H1 (cell line): Measurements from ENCODE around the gene SYT14. TPM values are rescaled to one million over a fixed set of nuclear protein-coding genes. Genes with fewer than 3 reads are reported as not detected.

ENCODE experiments used
- CTCF ChIA-PET: fragments of 300-600 bp; sonication (Branson Sonifier 250); formaldehyde crosslinking; loops from one replicate; lab custom pipeline; 2021; ENCODE audit not compliant: partially characterized antibody; lab: Charles Lee
- POLR2A ChIA-PET: fragments of 300-600 bp; sonication (Branson Sonifier 250); formaldehyde crosslinking; loops from one replicate; lab custom pipeline; 2021; ENCODE audit warnings: inconsistent platforms; ENCODE audit not compliant: partially characterized antibody; lab: Charles Lee
- DNase-seq, 2 experiments: peaks; one replicate each; pipeline versions ENCODE4 v3.0.0 to v3.0.0-alpha.2; 2010 to 2022; ENCODE audit warnings: low spot score in 2 of 2, low read depth in 1 of 2, mixed read lengths in 1 of 2
- FAIRE-seq: peaks from 2 replicates; lab custom pipeline; 2011; peaks lifted over from hg19 to GRCh38; lab: Jason Lieb, UNC
- H2AFZ ChIP-seq: 2 replicates; pipeline ENCODE4 v1.8.1; 2012; ENCODE audit warnings: low read length, inconsistent platforms
- H2AK5ac ChIP-seq: 2 replicates; pipeline ENCODE4 v1.6.1; 2013; ENCODE audit warnings: low read depth, low read length
- H2BK120ac ChIP-seq: replicated peaks from 2 replicates; pipeline ENCODE3; 2013; ENCODE audit warnings: low read depth, low read length, inconsistent platforms
- H2BK12ac ChIP-seq: 2 replicates; pipeline ENCODE4 v1.6.1; 2013; ENCODE audit warnings: low read depth, low read length
- H2BK15ac ChIP-seq: 2 replicates; pipeline ENCODE4 v1.6.1; 2013; ENCODE audit warnings: low read length
- H2BK20ac ChIP-seq: 2 replicates; pipeline ENCODE4 v1.6.1; 2013; ENCODE audit warnings: low read length
- H2BK5ac ChIP-seq: 2 replicates; pipeline ENCODE4 v1.6.1; 2013; ENCODE audit warnings: low read depth, low read length
- H3K14ac ChIP-seq: 2 replicates; pipeline ENCODE4 v1.6.1; 2013; ENCODE audit warnings: inconsistent platforms; ENCODE audit not compliant: insufficient read length
- H3K18ac ChIP-seq: 2 replicates; pipeline ENCODE4 v1.6.1; 2013; ENCODE audit warnings: low read length; ENCODE audit errors: extremely low read depth
- H3K23ac ChIP-seq: 2 replicates; pipeline ENCODE4 v1.6.1; 2013; ENCODE audit warnings: inconsistent platforms; ENCODE audit not compliant: insufficient read length
- H3K23me2 ChIP-seq: 2 replicates; pipeline ENCODE4 v1.6.1; 2013; ENCODE audit warnings: low read depth, low read length
- H3K27ac ChIP-seq: 2 replicates; pipeline ENCODE4 v1.6.1; 2011; ENCODE audit warnings: low read depth, low read length, inconsistent platforms
- H3K27me3 ChIP-seq, 4 experiments: replicated peaks in 1 of 4; 1 replicate in 1 of 4; 2 replicates in 3 of 4; pipeline versions ENCODE4 v1.6.1 to v1.8.1; 2011 to 2013; ENCODE audit warnings: low read length in 3 of 4, mild to moderate bottlenecking in 3 of 4, inconsistent platforms in 2 of 4, mixed read lengths in 2 of 4, moderate library complexity in 1 of 4; ENCODE audit not compliant: control insufficient read depth in 3 of 4, insufficient read depth in 3 of 4; ENCODE audit errors: extremely low read depth in 1 of 4
- H3K36me3 ChIP-seq, 4 experiments: 2 replicates each; pipeline versions ENCODE4 v1.6.1 to v1.8.1; 2011 to 2013; ENCODE audit warnings: mild to moderate bottlenecking in 4 of 4, low read length in 3 of 4, moderate library complexity in 2 of 4, control low read depth in 1 of 4, inconsistent platforms in 1 of 4; ENCODE audit not compliant: insufficient read depth in 4 of 4, control insufficient read depth in 2 of 4
- H3K4ac ChIP-seq: replicated peaks from 2 replicates; pipeline ENCODE3; 2013; ENCODE audit warnings: low read length, low read depth, mixed read lengths, inconsistent platforms; ENCODE audit not compliant: insufficient read length
- H3K4me1 ChIP-seq, 4 experiments: replicated peaks in 1 of 4; 1 replicate in 1 of 4; 2 replicates in 3 of 4; pipeline versions ENCODE4 v1.6.1 to v1.8.1; 2011 to 2013; ENCODE audit warnings: low read length in 3 of 4, inconsistent platforms in 2 of 4, mixed read lengths in 1 of 4; ENCODE audit not compliant: insufficient read depth in 4 of 4, control insufficient read depth in 3 of 4
- H3K4me2 ChIP-seq, 2 experiments: 2 replicates each; pipeline versions ENCODE4 v1.6.1 to v1.8.1; 2011 to 2013; ENCODE audit warnings: low read depth in 2 of 2, low read length in 2 of 2, control low read depth in 1 of 2, inconsistent platforms in 1 of 2, mild to moderate bottlenecking in 1 of 2; ENCODE audit not compliant: insufficient read depth in 1 of 2
- H3K4me3 ChIP-seq, 4 experiments: fragments of 200-600, 300-600 bp in 1 of 4; sonication (generic), shearing (Covaris generic), sonication (Bioruptor Twin) in 1 of 4; 2 replicates each; pipeline versions ENCODE4 v1.5.1 to v1.8.1; 2011 to 2016; ENCODE audit warnings: low read length in 4 of 4, low read depth in 3 of 4, control low read depth in 2 of 4, inconsistent platforms in 2 of 4, mild to moderate bottlenecking in 2 of 4, mixed read lengths in 1 of 4, moderate library complexity in 1 of 4; ENCODE audit not compliant: insufficient read depth in 2 of 4; ENCODE audit errors: extremely low read depth in 1 of 4
- H3K56ac ChIP-seq: replicated peaks from 2 replicates; pipeline ENCODE3; 2013; ENCODE audit warnings: low read depth, mild to moderate bottlenecking, mixed read lengths, low read length, inconsistent platforms; ENCODE audit not compliant: insufficient read length
- H3K79me1 ChIP-seq: 2 replicates; pipeline ENCODE4 v1.6.1; 2013; ENCODE audit warnings: low read depth, low read length, control low read depth
- H3K79me2 ChIP-seq, 2 experiments: 2 replicates each; pipeline versions ENCODE4 v1.6.1 to v1.8.1; 2012 to 2013; ENCODE audit warnings: low read length in 2 of 2, mild to moderate bottlenecking in 2 of 2, inconsistent platforms in 1 of 2; ENCODE audit not compliant: insufficient read depth in 2 of 2, control insufficient read depth in 1 of 2
- H3K9ac ChIP-seq, 4 experiments: replicated peaks in 1 of 4; 1 replicate in 1 of 4; 2 replicates in 3 of 4; pipeline versions ENCODE4 v1.6.1 to v1.8.1; 2011 to 2013; ENCODE audit warnings: low read depth in 3 of 4, low read length in 3 of 4, control low read depth in 2 of 4, mild to moderate bottlenecking in 2 of 4, moderate library complexity in 2 of 4, inconsistent platforms in 1 of 4; ENCODE audit errors: extremely low read depth in 1 of 4
- H3K9me3 ChIP-seq, 2 experiments: 2 replicates each; pipeline versions ENCODE4 v1.6.1 to v1.8.1; 2012 to 2013; ENCODE audit warnings: mild to moderate bottlenecking in 2 of 2, moderate library complexity in 2 of 2, control low read depth in 1 of 2, inconsistent platforms in 1 of 2, low read depth in 1 of 2, low read length in 1 of 2, mixed read lengths in 1 of 2; ENCODE audit not compliant: insufficient read depth in 2 of 2
- H4K20me1 ChIP-seq, 2 experiments: replicated peaks in 1 of 2; 2 replicates each; pipeline versions ENCODE3 to v1.8.1; 2011 to 2013; ENCODE audit warnings: inconsistent platforms in 2 of 2, low read length in 2 of 2, mild to moderate bottlenecking in 1 of 2; ENCODE audit not compliant: insufficient read depth in 2 of 2, control insufficient read depth in 1 of 2
- H4K5ac ChIP-seq: 2 replicates; pipeline ENCODE4 v1.6.1; 2013; ENCODE audit warnings: low read length, low read depth, mixed read lengths, inconsistent platforms; ENCODE audit not compliant: insufficient read length
- H4K8ac ChIP-seq: 2 replicates; pipeline ENCODE4 v1.8.0; 2013; ENCODE audit warnings: mild to moderate bottlenecking, moderate library complexity, low read length, inconsistent platforms; ENCODE audit not compliant: insufficient read depth; ENCODE audit errors: extremely low read depth
- H4K91ac ChIP-seq: replicated peaks from 2 replicates; pipeline ENCODE3; 2013; ENCODE audit warnings: low read length, mixed read lengths, inconsistent platforms; ENCODE audit not compliant: insufficient read length
- FOSL1 ChIP-seq: IDR thresholded peaks from 2 replicates; pipeline ENCODE4 v1.6.1; 2011; ENCODE audit warnings: mild to moderate bottlenecking, low read depth, low read length, moderate library complexity; ENCODE audit not compliant: insufficient read depth
- NRF1 ChIP-seq: IDR thresholded peaks from 2 replicates; pipeline ENCODE4 v1.6.1; 2011; ENCODE audit warnings: mild to moderate bottlenecking, low read depth, low read length, improper control_type of control experiment
- POLR2A ChIP-seq, 2 experiments: IDR thresholded peaks; 1 replicate in 1 of 2; 2 replicates in 1 of 2; pipeline ENCODE4 v1.6.1; 2011; ENCODE audit warnings: low read depth in 2 of 2, low read length in 2 of 2, mild to moderate bottlenecking in 2 of 2; ENCODE audit errors: control extremely low read depth in 1 of 2
- RXRA ChIP-seq: IDR thresholded peaks from 2 replicates; pipeline ENCODE4 v1.6.1; 2011; ENCODE audit warnings: low read depth, mild to moderate bottlenecking, low read length, moderate library complexity; ENCODE audit not compliant: insufficient read depth
- WGBS, 2 experiments: shearing (Covaris generic) in 1 of 2; methylation state at CpG; one replicate each; pipeline versions ENCODE4 v1.1.6 to v1.1.7; 2013 to 2015; ENCODE audit warnings: low lambda C conversion rate in 2 of 2, mixed read lengths in 2 of 2, inconsistent platforms in 1 of 2, low coverage in 1 of 2, missing lambda C conversion rate in 1 of 2; ENCODE audit not compliant: insufficient replicate concordance in 2 of 2, insufficient coverage in 1 of 2, insufficient read length in 1 of 2; ENCODE audit errors: extremely low coverage in 1 of 2, missing lambda C conversion rate in 1 of 2; 5-methylcytosine and 5-hydroxymethylcytosine counted together
- polyA plus RNA-seq, 7 experiments: library from polyadenylated mRNA; depleted of rRNA in 3 of 7; stranded (reverse) in 5 of 7; unstranded in 2 of 7; fragments of >200 nt in 5 of 7; fragments of 200-250 nt in 2 of 7; gene quantifications; 1 replicate in 5 of 7; 2 replicates in 1 of 7; 4 replicates in 1 of 7; pipeline versions ENCODE4 v1.2.1 to v1.2.3, GENCODE V29; 2011 to 2013; ENCODE audit warnings: missing spikeins in 2 of 7, mixed read lengths in 2 of 7
- total RNA-seq: library from RNA; stranded (reverse); fragmentation: NEBNext Ultra II Directional; extraction: Animal tissue kit (Norgen Biotek cat#: 25700); gene quantifications from 2 replicates; pipeline ENCODE4 v1.2.1, GENCODE V29; 2021
- TF ChIP-seq, protein P1 (sequence below): IDR thresholded peaks from 2 replicates; pipeline ENCODE4 v1.6.1; 2011; ENCODE audit warnings: low read length, improper control_type of control experiment

SYT14 gene
- total and polyA plus RNA-seq, 2 of the 8 experiments (the other 6 are each of a cell fraction or from before 2014, with no cell fraction given), result 2.3 to 18.4 TPM

DNA sequence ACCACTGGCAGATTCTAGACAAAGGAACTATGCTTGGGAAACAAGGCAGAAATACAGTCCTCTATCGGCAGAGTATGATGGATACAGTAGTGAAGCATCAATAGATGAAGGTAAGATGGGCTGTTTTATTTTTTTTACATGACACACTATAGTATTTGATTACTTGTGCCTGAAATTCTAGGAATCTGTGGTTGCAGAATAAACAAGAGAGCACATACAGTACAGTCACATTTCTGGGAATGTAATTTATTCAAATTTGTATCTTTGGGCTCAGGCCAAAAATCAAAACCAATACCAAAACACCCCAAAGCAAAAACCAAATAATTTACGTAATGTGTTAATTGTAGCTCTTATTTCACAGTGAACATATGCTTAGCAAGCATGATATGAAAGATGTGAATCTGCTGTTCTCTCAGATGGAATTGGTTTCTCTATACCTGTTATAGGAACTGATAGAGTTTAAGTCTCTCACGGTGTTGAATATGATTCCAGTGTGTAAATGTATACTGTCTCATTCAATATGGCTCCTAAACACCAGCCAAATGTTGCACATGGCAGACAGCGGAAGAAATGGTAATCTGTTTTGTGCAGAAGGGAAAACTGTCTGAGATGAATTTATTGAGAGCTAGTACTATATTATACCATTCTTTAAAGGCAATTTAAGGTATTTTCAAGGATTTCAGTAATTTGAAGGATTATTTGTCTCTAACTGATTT lies 83.3 kb downstream of the SYT14 start:
- no peaks in the 10 kb centered on the region for H3K23me2 ChIP-seq
- no peaks in the 10 kb centered on the region for H3K79me2 ChIP-seq
- TF ChIP-seq NRF1 (no peak), FOSL1 (no peak), POLR2A (IDR thresholded peaks at IDR 0.05; ENCODE audit: control extremely low read depth in 1 of 2, low read depth in 2 of 2, low read length in 2 of 2) (no peak), RXRA (no peak)
- TF ChIP-seq, protein P1, sequence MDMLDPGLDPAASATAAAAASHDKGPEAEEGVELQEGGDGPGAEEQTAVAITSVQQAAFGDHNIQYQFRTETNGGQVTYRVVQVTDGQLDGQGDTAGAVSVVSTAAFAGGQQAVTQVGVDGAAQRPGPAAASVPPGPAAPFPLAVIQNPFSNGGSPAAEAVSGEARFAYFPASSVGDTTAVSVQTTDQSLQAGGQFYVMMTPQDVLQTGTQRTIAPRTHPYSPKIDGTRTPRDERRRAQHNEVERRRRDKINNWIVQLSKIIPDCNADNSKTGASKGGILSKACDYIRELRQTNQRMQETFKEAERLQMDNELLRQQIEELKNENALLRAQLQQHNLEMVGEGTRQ, result no peak

More for the DNA sequence above, 83.3 kb downstream of the SYT14 start:
- no peak overlapping the region for H4K8ac ChIP-seq
- no peak overlapping the region for H2BK5ac ChIP-seq
- no peak overlapping the region for H3K18ac ChIP-seq
- H3K79me1 ChIP-seq, result no peaks in the 10 kb centered on the region
- no peak overlapping the region for H3K56ac ChIP-seq
- H3K27ac ChIP-seq, result no peak overlapping the region
- no peaks in the 10 kb centered on the region for H3K4me1 ChIP-seq
- H3K4ac ChIP-seq, result no peak overlapping the region
- no peak for DNase-seq
- FAIRE-seq, result no peak
- H2BK15ac ChIP-seq, result no peak overlapping the region
- H2AFZ ChIP-seq, result no peak overlapping the region
- H3K23ac ChIP-seq, result no peak overlapping the region
- no peak overlapping the region for H3K9ac ChIP-seq
- no peak overlapping the region for H3K4me2 ChIP-seq
- H3K9me3 ChIP-seq, result no peaks in the 10 kb centered on the region
- ChIA-PET CTCF (interaction anchor here (0.9 kb wide), 1 partner anchor 163 kb away, joined by 3 read pairs; no protein-coding TSS in a partner anchor), POLR2A (no interaction called here)
- H3K14ac ChIP-seq, result no peak overlapping the region
- H2BK12ac ChIP-seq, result no peak overlapping the region
- H3K4me3 ChIP-seq, result no peak overlapping the region
- peaks cover 0 to 4% (median 0%) of the 10 kb centered on the region in 4 experiments; a peak in 1 of 8 replicates for H3K36me3 ChIP-seq
- H4K20me1 ChIP-seq, result no peaks in the 10 kb centered on the region
- no peak overlapping the region for H4K5ac ChIP-seq
- H3K27me3 ChIP-seq, result no peaks in the 10 kb centered on the region
- 89% methylated on average over 4 of the region's 4 CpGs; no CpG with 5 or more reads in 1 of the 2 experiments for WGBS, 2 experiments
- H2AK5ac ChIP-seq, result no peak overlapping the region
- H2BK120ac ChIP-seq, result no peak overlapping the region
- H2BK20ac ChIP-seq, result no peak overlapping the region
- no peak overlapping the region for H4K91ac ChIP-seq
